ENCODE results near the gene TRPC4. TPM values are rescaled to one million over a fixed set of nuclear protein-coding genes. Genes with fewer than 3 reads are reported as not detected.

TRPC4 gene
- total RNA-seq, 1 donor from 2014 or later = 2.5 TPM

DNA sequence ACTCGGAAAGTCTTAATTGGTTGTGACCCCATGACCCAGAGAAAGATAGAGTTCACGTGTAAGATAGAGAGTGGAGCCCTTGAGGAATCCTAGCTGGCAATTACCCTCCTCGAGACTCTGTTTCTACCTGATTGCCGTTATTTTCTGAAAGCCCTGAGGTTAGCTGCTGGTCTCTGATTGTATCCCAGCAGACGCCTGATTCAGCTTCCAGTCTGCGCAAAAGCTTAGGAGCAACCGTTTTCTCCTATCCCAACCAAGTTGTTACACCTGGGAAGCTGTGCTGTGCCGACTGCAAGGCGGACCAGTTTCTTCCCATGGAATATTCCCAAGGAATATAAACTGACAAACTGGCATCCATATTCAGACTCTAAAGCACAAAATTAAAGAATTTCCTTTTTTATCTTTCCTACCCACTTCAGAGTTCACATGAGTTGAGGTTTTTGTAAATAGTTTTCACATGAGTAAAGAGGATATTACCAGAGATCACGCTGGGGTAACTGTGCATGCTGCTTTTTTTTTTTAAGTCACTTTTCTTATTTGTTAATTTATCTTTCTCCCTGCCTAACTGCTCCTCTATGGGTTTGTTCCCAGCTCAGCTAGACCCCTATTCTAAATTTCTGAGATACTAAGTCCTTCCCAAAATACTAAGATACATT lies 1.5 kb upstream of the TRPC4 start:
- peak overlapping the region; percentile 94 for H3K4me3 Mint-ChIP-seq
- peaks cover 36% of the 10 kb centered on the region for H3K27me3 Mint-ChIP-seq (ENCODE audit: low read depth)
- H3K36me3 Mint-ChIP-seq (ENCODE audit: low read depth) = no peaks in the 10 kb centered on the region
- no peak for DNase-seq (ENCODE audit: low read depth, low spot score)
- no peak overlapping the region for H3K27ac Mint-ChIP-seq (ENCODE audit: unreplicated experiment)
- H3K4me1 Mint-ChIP-seq = peaks cover 30% of the 10 kb centered on the region
- TF ChIP-seq, protein P1, sequence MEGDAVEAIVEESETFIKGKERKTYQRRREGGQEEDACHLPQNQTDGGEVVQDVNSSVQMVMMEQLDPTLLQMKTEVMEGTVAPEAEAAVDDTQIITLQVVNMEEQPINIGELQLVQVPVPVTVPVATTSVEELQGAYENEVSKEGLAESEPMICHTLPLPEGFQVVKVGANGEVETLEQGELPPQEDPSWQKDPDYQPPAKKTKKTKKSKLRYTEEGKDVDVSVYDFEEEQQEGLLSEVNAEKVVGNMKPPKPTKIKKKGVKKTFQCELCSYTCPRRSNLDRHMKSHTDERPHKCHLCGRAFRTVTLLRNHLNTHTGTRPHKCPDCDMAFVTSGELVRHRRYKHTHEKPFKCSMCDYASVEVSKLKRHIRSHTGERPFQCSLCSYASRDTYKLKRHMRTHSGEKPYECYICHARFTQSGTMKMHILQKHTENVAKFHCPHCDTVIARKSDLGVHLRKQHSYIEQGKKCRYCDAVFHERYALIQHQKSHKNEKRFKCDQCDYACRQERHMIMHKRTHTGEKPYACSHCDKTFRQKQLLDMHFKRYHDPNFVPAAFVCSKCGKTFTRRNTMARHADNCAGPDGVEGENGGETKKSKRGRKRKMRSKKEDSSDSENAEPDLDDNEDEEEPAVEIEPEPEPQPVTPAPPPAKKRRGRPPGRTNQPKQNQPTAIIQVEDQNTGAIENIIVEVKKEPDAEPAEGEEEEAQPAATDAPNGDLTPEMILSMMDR (conservative IDR thresholded peaks at IDR 0.05) = no peak
- no peaks in the 10 kb centered on the region for H3K9me3 Mint-ChIP-seq

DNA sequence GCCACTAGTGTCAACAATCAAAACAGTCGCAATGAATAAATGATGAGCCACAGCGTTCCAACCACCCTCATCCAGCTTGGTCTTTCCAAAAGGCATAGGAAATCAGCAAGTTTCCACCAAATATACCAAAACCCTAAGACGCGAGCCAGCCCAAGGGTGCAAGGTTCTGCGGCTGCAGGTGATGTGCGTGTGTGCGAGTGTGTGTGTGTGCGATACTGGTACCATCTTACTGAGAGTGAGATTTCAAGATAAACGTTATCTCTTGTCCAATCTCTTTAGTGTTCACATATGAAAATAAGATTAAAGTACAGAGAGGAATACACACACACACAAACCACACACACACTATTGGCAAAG lies 895 bp upstream of the TRPC4 start:
- H3K27ac Mint-ChIP-seq (ENCODE audit: unreplicated experiment) = no peak overlapping the region
- H3K4me1 Mint-ChIP-seq = peaks cover 30% of the 10 kb centered on the region
- H3K4me3 Mint-ChIP-seq = peak overlapping the region; percentile 94

DNA sequence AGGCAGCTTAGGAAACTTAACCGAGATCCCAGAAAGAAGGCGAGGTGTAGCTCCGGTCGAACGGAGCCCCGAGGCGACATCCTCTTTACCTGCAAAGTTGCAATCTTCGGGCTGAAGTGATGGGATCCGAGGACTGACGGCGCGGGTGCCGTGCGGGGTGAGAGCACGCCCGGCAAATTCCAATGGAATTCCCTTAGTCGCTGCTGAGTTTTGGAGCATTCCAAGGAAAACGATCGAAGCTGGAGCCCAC lies 141 bp downstream of the TRPC4 start:
- Mint-ChIP-seq H3K4me1 (peaks cover 30% of the 10 kb centered on the region), H3K9me3 (no peaks in the 10 kb centered on the region), H3K36me3 (ENCODE audit: low read depth) (no peaks in the 10 kb centered on the region), H3K27ac (ENCODE audit: unreplicated experiment) (peak overlapping the region; percentile 52), H3K4me3 (peak overlapping the region; percentile 94), H3K27me3 (ENCODE audit: low read depth) (peaks cover 36% of the 10 kb centered on the region)
- DNase-seq (ENCODE audit: low read depth, low spot score) = no peak
- TF ChIP-seq, protein P1 (conservative IDR thresholded peaks at IDR 0.05) = no peak

More for the DNA sequence above, 895 bp upstream of the TRPC4 start:
- Mint-ChIP-seq H3K9me3 (no peaks in the 10 kb centered on the region), H3K36me3 (ENCODE audit: low read depth) (no peaks in the 10 kb centered on the region), H3K27me3 (ENCODE audit: low read depth) (peaks cover 36% of the 10 kb centered on the region)
- no peak for DNase-seq (ENCODE audit: low read depth, low spot score)
- TF ChIP-seq, protein P1 (conservative IDR thresholded peaks at IDR 0.05) = no peak

DNA sequence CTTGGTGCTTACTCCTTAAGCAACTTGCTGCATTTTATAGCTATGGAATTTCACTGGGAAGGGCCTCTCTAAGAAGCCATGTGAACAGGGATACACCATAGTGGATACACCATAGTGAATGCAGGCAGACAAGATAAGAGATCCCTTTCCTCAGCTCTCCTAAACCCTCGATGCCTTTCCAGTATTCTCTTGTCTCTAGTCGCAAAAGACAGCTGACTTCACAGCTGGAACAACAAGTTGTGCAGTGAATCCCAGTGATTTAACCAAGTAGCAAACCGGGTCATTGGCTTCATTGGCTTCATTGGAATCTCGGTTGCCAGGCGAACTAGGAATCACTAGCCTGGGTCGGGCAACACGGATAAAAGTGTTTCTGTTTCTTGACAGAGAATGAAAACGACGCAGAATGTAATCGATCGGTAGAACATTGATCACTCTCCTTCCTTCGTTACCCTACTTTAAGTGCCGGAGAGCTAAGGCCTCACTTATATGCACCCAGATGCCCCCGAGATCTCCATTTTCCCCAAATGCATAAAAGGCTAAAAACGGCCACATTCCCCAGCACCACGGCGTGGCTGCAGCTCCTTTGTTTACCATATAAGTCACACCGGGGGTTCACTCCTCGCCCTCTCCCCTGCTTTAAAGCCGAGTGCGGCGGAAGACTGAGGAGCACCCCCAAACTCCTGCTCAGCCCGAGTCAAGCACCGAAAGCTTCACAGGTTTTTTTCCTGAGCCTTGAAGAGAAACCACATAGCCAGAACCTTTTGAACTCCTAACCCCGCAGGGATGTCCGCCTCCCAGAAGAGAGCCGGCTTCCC lies 674 bp downstream of the TRPC4 start:
- Mint-ChIP-seq H3K27me3 (ENCODE audit: low read depth) (peaks cover 36% of the 10 kb centered on the region), H3K9me3 (no peaks in the 10 kb centered on the region), H3K27ac (ENCODE audit: unreplicated experiment) (peak overlapping the region; percentile 16), H3K4me3 (peak overlapping the region; percentile 94), H3K36me3 (ENCODE audit: low read depth) (no peaks in the 10 kb centered on the region), H3K4me1 (peaks cover 33% of the 10 kb centered on the region)
- TF ChIP-seq, protein P1 (conservative IDR thresholded peaks at IDR 0.05) = no peak
- DNase-seq (ENCODE audit: low read depth, low spot score) = peak; percentile 8

DNA sequence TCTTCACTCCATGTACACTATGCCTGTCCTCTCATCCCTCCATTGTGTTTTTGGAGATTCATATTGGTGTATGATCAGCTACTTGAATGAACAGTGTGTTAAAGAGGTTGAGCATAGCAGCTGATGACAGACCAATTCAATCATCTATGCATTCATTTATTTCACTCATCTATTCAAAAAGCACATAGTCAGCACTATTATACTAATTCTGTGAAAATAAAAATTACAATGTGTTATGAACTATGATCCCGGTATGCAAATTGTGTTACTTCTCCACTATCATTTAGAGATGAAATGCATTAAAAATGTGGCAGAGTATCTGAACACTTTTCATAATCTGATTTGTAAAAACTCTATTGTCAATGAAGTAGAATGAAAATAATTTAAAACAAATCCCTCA lies 5.9 kb downstream of the TRPC4 start:
- H3K4me1 Mint-ChIP-seq = peaks cover 14% of the 10 kb centered on the region
- peaks cover 2% of the 10 kb centered on the region for H3K27me3 Mint-ChIP-seq (ENCODE audit: low read depth)
- H3K9me3 Mint-ChIP-seq = no peaks in the 10 kb centered on the region
- H3K27ac Mint-ChIP-seq (ENCODE audit: unreplicated experiment) = no peak overlapping the region
- no peak for DNase-seq (ENCODE audit: low read depth, low spot score)
- H3K36me3 Mint-ChIP-seq (ENCODE audit: low read depth) = no peaks in the 10 kb centered on the region
- TF ChIP-seq, protein P1 (conservative IDR thresholded peaks at IDR 0.05) = no peak
- H3K4me3 Mint-ChIP-seq = no peak overlapping the region
